AG08395 (cell line): ENCODE data around the gene TEAD3.

Experiments used
- DNase-seq: peaks from one replicate; pipeline ENCODE4 v3.0.0; 2012; ENCODE audit warnings: mixed read lengths, low spot score

TEAD3 gene

GRCh38 chr6:35512740-35513139 lies 15.9 kb upstream of the TEAD3 start, which contains the start of gene TULP1:
Gene TULP1 (minus strand): TSS chr6:35512896. CDS start chr6:35512858, 38 bp downstream.
- DNase-seq = no peak

GRCh38 chr6:35512006-35512405 lies 15.1 kb upstream of the TEAD3 start:
- no peak for DNase-seq

- no peak for DNase-seq
Measured at GRCh38 chr6:35511562-35511941, 14.7 kb upstream of the TEAD3 start.

GRCh38 chr6:35510916-35511561 lies 14.2 kb upstream of the TEAD3 start:
- no peak for DNase-seq

- DNase-seq = no peak
Measured at GRCh38 chr6:35508542-35508941, 11.7 kb upstream of the TEAD3 start.

GRCh38 chr6:35508027-35508426 lies 11.1 kb upstream of the TEAD3 start:
- no peak for DNase-seq

GRCh38 chr6:35507221-35507620 lies 10.3 kb upstream of the TEAD3 start:
- no peak for DNase-seq

- DNase-seq = no peak
Measured at GRCh38 chr6:35506536-35506935, 9.7 kb upstream of the TEAD3 start.

- no peak for DNase-seq
Measured at GRCh38 chr6:35505999-35506412, 9.1 kb upstream of the TEAD3 start.

GRCh38 chr6:35503534-35503933 lies 6.7 kb upstream of the TEAD3 start:
- no peak for DNase-seq

- no peak for DNase-seq
Measured at GRCh38 chr6:35501784-35502183, 4.9 kb upstream of the TEAD3 start.

GRCh38 chr6:35500782-35501181 lies 3.9 kb upstream of the TEAD3 start:
- peak; percentile 39 for DNase-seq

GRCh38 chr6:35499372-35499771 lies 2.5 kb upstream of the TEAD3 start:
- DNase-seq = no peak

- DNase-seq = no peak
Measured at GRCh38 chr6:35498422-35499067, 1.7 kb upstream of the TEAD3 start.

- peak; percentile 76 for DNase-seq
Measured at GRCh38 chr6:35497571-35498421, 917 bp upstream of the TEAD3 start.

- DNase-seq = peak; percentile 67
Measured at GRCh38 chr6:35496036-35496840, 641 bp downstream of the TEAD3 start.

- DNase-seq = no peak
Measured at GRCh38 chr6:35495258-35496035, 1.4 kb downstream of the TEAD3 start.

- peak; percentile 48 for DNase-seq
Measured at GRCh38 chr6:35494161-35494563, 2.7 kb downstream of the TEAD3 start.

GRCh38 chr6:35493307-35493983 lies 3.4 kb downstream of the TEAD3 start:
- no peak for DNase-seq

GRCh38 chr6:35492974-35493284 lies 4.0 kb downstream of the TEAD3 start:
- no peak for DNase-seq
